DND-41 (cell line): ENCODE measurements around the gene RHOJ.

Experiments
- ATAC-seq: fragments of 200-7000 bp; cut with Tn5 transposase; 3 replicates; pipeline ENCODE4 v1.9.1; 2021; ENCODE audit warnings: low read depth; ENCODE audit not compliant: insufficient read depth
- DNase-seq: peaks from one replicate; pipeline ENCODE4 v3.0.0-alpha.2; 2020
- H2AFZ ChIP-seq: 2 replicates; pipeline ENCODE4 v1.6.0; 2012; ENCODE audit warnings: low read depth, low read length
- H3K27ac ChIP-seq: 2 replicates; pipeline ENCODE4 v1.5.1; 2012; ENCODE audit warnings: low read length, inconsistent platforms
- H3K27me3 ChIP-seq: fragments of 200-600 bp; sonication (generic); 2 replicates; pipeline ENCODE4 v1.6.0; 2012; ENCODE audit warnings: low read length, mild to moderate bottlenecking, inconsistent platforms; ENCODE audit not compliant: insufficient read depth, poor library complexity
- H3K36me3 ChIP-seq: 2 replicates; pipeline ENCODE4 v1.5.1; 2012; ENCODE audit warnings: low read length, inconsistent platforms; ENCODE audit not compliant: insufficient read depth
- H3K4me1 ChIP-seq: 2 replicates; pipeline ENCODE4 v1.5.1; 2012; ENCODE audit warnings: mild to moderate bottlenecking, low read length; ENCODE audit not compliant: insufficient read depth
- H3K4me2 ChIP-seq: 2 replicates; pipeline ENCODE4 v1.6.0; 2012; ENCODE audit warnings: mild to moderate bottlenecking, moderate library complexity, low read length, inconsistent platforms; ENCODE audit not compliant: insufficient read depth
- H3K4me3 ChIP-seq, 2 experiments: fragments of 200-600 bp in 1 of 2; shearing (Covaris generic) in 1 of 2; 2 replicates each; pipeline ENCODE4 v1.5.1; 2012 to 2016; ENCODE audit warnings: inconsistent platforms in 2 of 2, low read length in 2 of 2, mild to moderate bottlenecking in 2 of 2, low read depth in 1 of 2, moderate library complexity in 1 of 2
- H3K79me2 ChIP-seq: 2 replicates; pipeline ENCODE4 v1.6.0; 2012; ENCODE audit warnings: low read length, inconsistent platforms; ENCODE audit not compliant: insufficient read depth
- H3K9ac ChIP-seq: 2 replicates; pipeline ENCODE4 v1.6.0; 2012; ENCODE audit warnings: low read depth, mild to moderate bottlenecking, inconsistent platforms, low read length, moderate library complexity
- H3K9me3 ChIP-seq: 2 replicates; pipeline ENCODE4 v1.5.1; 2012; ENCODE audit warnings: low read length, moderate library complexity, mild to moderate bottlenecking, inconsistent platforms; ENCODE audit not compliant: insufficient read depth, severe bottlenecking
- H4K20me1 ChIP-seq: 2 replicates; pipeline ENCODE4 v1.6.0; 2012; ENCODE audit warnings: low read length; ENCODE audit not compliant: insufficient read depth
- CTCF ChIP-seq: IDR thresholded peaks from 2 replicates; pipeline ENCODE4 v1.5.1; 2012; ENCODE audit warnings: borderline replicate concordance, low read length, moderate library complexity, mild to moderate bottlenecking; ENCODE audit not compliant: poor library complexity, severe bottlenecking; ENCODE audit errors: extremely low read depth
- EZH2 ChIP-seq: IDR thresholded peaks from 3 replicates; pipeline ENCODE4 v1.6.1; 2012; ENCODE audit warnings: borderline replicate concordance, low read depth, mild to moderate bottlenecking, moderate library complexity, low read length, inconsistent platforms; ENCODE audit not compliant: severe bottlenecking

RHOJ gene

GRCh38 chr14:63326840-63327239 lies 122.6 kb downstream of the RHOJ start:
- Histone ChIP-seq H3K4me3 (no peak overlapping the region), H3K79me2 (no peaks in the 10 kb centered on the region), H3K27me3 (peaks cover 4% of the 10 kb centered on the region), H3K27ac (no peak overlapping the region), H3K4me2 (no peak overlapping the region), H3K9me3 (no peaks in the 10 kb centered on the region), H3K9ac (no peak overlapping the region), H3K4me1 (no peaks in the 10 kb centered on the region), H2AFZ (no peak overlapping the region), H4K20me1 (no peaks in the 10 kb centered on the region), H3K36me3 (no peaks in the 10 kb centered on the region)
- ATAC-seq, result no peak
- TF ChIP-seq EZH2, result no peak
- TF ChIP-seq CTCF, result no peak
- DNase-seq, result no peak

- no peak for ATAC-seq
These were observed 124.8 kb downstream of the RHOJ start for GRCh38 chr14:63328787-63329737.

GRCh38 chr14:63342371-63342770 lies 138.1 kb downstream of the RHOJ start:
- Histone ChIP-seq H3K4me1 (no peaks in the 10 kb centered on the region), H3K27me3 (peaks cover 16% of the 10 kb centered on the region), H3K79me2 (no peaks in the 10 kb centered on the region), H3K9me3 (no peaks in the 10 kb centered on the region), H4K20me1 (no peaks in the 10 kb centered on the region), H2AFZ (no peak overlapping the region), H3K4me3 (no peak overlapping the region), H3K4me2 (no peak overlapping the region), H3K36me3 (no peaks in the 10 kb centered on the region), H3K27ac (no peak overlapping the region), H3K9ac (no peak overlapping the region)
- DNase-seq (no peak), ATAC-seq (no peak)
- TF ChIP-seq EZH2 (no peak), CTCF (no peak)

More at GRCh38 chr14:63328787-63329737, 124.8 kb downstream of the RHOJ start:
- Histone ChIP-seq H3K4me2 (no peak overlapping the region), H3K9me3 (no peaks in the 10 kb centered on the region), H3K4me3 (no peak overlapping the region), H4K20me1 (no peaks in the 10 kb centered on the region), H3K27me3 (peaks cover 4% of the 10 kb centered on the region), H3K9ac (no peak overlapping the region), H3K79me2 (no peaks in the 10 kb centered on the region), H3K36me3 (no peaks in the 10 kb centered on the region), H2AFZ (no peak overlapping the region), H3K27ac (no peak overlapping the region), H3K4me1 (no peaks in the 10 kb centered on the region)
- no peak for TF ChIP-seq CTCF
- TF ChIP-seq EZH2, result no peak
- no peak for DNase-seq
